Activated naive CD4-positive, alpha-beta T cell treated with anti-CD3 and anti-CD28 coated beads, Interleukin-2, amount 10 ng/mL, durations not matched to agents 7 days and 5 days (primary cell): Measurements from ENCODE around the gene TMEM59.
"Not testable (repeated sequence)": the region's sequence is repeated elsewhere in the genome, so short reads cannot be mapped to it uniquely, and the experiment has no call there.

Source experiments
- CTCF ChIA-PET: fragments of 350-600 bp; sonication (Branson Sonifier 250); formaldehyde crosslinking; loops from one replicate; lab custom pipeline; 2021; ENCODE audit warnings: antibody characterized with exemption; lab: Charles Lee
- DNase-seq: peaks from one replicate; pipeline ENCODE4 v3.0.0-alpha.2; 2020
- H3K27ac Mint-ChIP-seq: one replicate; pipeline ENCODE4 v1.8.0; 2021; ENCODE audit warnings: mild to moderate bottlenecking, moderate library complexity, mixed read lengths
- H3K27me3 Mint-ChIP-seq: one replicate; pipeline ENCODE4 v1.8.0; 2021; ENCODE audit warnings: mild to moderate bottlenecking, mixed read lengths
- H3K36me3 Mint-ChIP-seq: one replicate; pipeline ENCODE4 v1.8.0; 2021; ENCODE audit warnings: mixed read lengths
- H3K4me1 Mint-ChIP-seq: one replicate; pipeline ENCODE4 v1.8.0; 2021; ENCODE audit warnings: mixed read lengths
- H3K4me3 Mint-ChIP-seq: one replicate; pipeline ENCODE4 v1.8.0; 2021; ENCODE audit warnings: mild to moderate bottlenecking, moderate library complexity, mixed read lengths
- H3K9me3 Mint-ChIP-seq: one replicate; pipeline ENCODE4 v1.8.0; 2021; ENCODE audit warnings: mixed read lengths

TMEM59 gene

DNA sequence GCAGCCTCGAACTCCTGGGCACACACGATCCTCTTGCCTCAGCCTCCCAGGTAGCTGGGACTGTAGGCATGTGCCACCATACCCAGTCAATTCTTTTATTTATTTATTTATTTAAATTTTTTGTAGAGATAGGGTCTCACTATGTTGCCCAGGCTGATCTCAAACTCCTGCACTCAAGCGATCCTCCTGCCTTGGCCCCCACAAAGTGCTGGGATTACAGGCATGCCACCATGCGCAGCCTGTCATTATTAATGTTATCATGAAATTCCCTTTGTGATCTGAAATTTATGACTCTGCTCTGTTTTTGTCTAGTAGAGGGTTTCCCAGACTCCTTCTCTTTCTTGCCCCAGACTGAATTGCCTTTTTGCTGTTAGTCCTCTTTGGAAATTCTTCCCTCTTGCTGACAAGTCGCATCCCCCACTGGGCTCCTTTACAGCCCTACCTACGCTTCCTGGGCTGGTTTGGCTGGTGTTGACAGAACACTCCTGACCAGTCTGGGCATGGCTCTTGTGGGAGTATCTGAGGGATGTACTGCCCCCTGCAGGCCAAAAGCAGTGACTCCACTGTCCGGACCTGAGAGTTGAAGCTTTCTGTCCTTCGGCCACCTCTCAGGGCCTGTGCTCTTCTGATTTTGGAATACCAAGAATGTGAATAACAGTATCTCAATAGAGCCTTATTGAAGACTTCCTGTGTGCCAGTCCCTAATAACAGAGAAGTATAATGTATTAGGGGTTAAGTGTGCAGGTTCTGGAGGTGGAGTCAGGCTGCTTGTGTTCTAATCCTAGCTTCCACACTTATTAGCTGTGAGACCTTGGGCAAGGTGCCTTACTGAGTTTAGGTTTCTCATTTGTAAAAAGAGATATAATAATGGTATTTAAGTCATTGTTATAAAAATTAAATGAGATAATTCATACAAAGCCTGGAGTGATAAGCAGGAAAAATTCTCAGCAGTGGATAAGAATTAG, 28.6 kb upstream of the TMEM59 start:
- Mint-ChIP-seq H3K27me3 (no peaks in the 10 kb centered on the region), H3K36me3 (peaks cover 4% of the 10 kb centered on the region), H3K4me1 (peaks cover 2% of the 10 kb centered on the region), H3K4me3 (no peak overlapping the region), H3K9me3 (no peaks in the 10 kb centered on the region), H3K27ac (no peak overlapping the region)
- CTCF ChIA-PET: interaction anchor here (0.6 to 2.8 kb wide), 14 partner anchors 8 to 408 kb away, joined by 3 to 21 read pairs (median 4); no protein-coding TSS in a partner anchor
- peak; percentile 77 for DNase-seq

DNA sequence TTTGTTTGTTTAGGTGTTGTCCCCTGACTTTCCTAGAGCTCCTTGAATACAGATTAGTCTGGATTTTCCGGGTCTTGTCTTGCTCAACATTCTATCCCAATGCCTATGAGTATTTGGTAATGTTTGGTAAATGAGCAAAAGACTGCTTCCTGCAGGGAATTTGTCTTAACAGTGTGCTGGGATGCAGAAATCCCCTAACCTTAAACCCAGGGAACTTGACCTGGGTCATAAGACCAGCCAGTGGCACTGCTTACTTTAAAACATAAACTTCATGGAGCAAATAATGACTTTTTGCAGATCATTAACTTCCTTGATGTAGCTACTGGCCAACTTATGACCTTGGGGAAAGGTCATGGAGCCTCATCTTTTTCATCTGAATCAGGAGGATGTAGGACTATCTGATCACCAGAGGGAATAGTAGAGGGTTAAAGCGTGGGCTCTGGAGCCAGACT, 27.6 kb upstream of the TMEM59 start:
- Mint-ChIP-seq H3K27me3 (no peaks in the 10 kb centered on the region), H3K36me3 (peaks cover 2% of the 10 kb centered on the region), H3K4me1 (peaks cover 2% of the 10 kb centered on the region), H3K4me3 (no peak overlapping the region), H3K27ac (no peak overlapping the region), H3K9me3 (no peaks in the 10 kb centered on the region)
- CTCF ChIA-PET: interaction anchor here (1.1 to 2.8 kb wide), 6 partner anchors 9 to 409 kb away, joined by 3 to 21 read pairs (median 6); no protein-coding TSS in a partner anchor
- DNase-seq: no peak

DNA sequence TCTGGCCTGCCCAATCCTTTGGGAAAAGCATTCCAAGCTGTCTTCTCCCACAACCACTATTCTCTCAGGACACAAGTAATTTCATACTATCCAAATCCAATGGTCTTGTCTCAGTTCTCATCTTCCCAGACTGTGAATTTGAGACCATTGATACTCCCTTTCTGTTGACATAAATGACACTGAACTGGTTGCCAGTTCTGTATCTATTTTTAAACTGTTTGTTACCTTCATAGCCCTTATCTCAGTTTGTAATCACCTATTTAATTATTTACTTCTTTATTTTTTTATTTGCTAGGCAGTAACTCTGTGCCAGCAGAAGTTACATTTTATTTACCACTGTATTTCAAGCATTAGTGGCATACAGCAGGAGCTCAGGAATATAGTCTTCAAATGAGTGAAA, 24.4 kb upstream of the TMEM59 start:
- Mint-ChIP-seq H3K27me3 (no peaks in the 10 kb centered on the region), H3K4me3 (no peak overlapping the region), H3K36me3 (peaks cover 2% of the 10 kb centered on the region), H3K9me3 (no peaks in the 10 kb centered on the region), H3K4me1 (peaks cover 2% of the 10 kb centered on the region), H3K27ac (no peak overlapping the region)
- CTCF ChIA-PET: interaction anchor here (1.5 kb wide), 1 partner anchor 9 kb away, joined by 5 read pairs; no protein-coding TSS in a partner anchor
- no peak for DNase-seq

DNA sequence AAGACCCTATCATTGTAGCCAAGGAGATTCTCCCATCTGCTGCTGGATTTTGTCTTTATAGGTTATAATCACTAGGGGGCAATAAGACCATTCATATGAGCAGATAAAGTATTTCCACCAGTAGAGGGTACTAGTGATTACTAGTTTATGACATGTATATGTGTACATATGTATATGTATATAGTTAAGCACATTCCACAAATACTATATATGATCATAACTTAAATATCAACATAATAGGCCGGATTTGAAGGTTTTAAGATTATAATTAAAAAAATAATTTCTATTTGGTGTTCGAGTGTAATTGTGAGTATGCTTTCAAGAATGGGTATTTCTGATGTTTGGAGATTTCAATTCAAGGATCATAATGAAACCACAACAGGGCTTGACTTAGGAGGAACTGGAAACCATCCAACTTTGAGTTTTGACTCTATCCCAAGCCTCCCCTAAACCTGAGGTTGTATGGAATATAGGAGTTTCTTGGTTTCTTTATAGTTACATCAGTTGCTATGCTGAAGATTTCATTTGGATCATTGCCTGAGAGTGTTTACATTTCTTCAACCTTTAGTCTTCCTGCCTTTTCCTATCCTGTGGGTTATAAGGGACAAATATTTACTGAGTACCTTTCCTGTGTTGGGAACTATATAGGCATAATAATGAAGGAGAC, 17.3 kb upstream of the TMEM59 start:
- Mint-ChIP-seq H3K9me3 (no peaks in the 10 kb centered on the region), H3K4me3 (no peak overlapping the region)
- CTCF ChIA-PET: interaction anchor here (1.0 to 2.4 kb wide), 5 partner anchors 11 to 604 kb away, joined by 3 to 22 read pairs (median 4); no protein-coding TSS in a partner anchor

DNA sequence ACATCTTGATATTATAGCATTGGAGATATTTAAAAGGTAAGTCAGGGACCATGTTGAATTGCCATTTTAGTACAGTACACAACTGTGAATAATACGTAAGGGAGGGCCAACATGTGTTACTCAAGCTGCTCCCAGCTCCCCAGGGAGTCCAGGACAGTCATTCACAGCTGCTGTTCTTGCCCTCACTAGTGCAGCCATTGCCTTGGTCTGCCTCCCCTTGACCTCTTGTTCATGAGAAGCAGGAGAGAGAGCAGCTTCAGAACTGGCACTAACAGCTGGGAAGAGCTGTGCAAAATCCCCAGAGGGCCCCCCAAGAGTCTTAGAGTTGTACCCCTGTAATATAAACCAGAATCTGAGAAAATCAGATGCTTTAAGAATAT, 16.8 kb upstream of the TMEM59 start:
- DNase-seq: no peak
- Mint-ChIP-seq H3K4me1 (no peaks in the 10 kb centered on the region), H3K9me3 (no peaks in the 10 kb centered on the region), H3K4me3 (no peak overlapping the region), H3K27ac (no peak overlapping the region), H3K36me3 (peaks cover 11% of the 10 kb centered on the region), H3K27me3 (no peaks in the 10 kb centered on the region)
- CTCF ChIA-PET: interaction anchor here (1.0 to 2.4 kb wide), 4 partner anchors 15 to 421 kb away, joined by 3 to 22 read pairs (median 4); no protein-coding TSS in a partner anchor

More for the DNA sequence above, 17.3 kb upstream of the TMEM59 start:
- H3K36me3 Mint-ChIP-seq: peaks cover 9% of the 10 kb centered on the region
- no peaks in the 10 kb centered on the region for H3K27me3 Mint-ChIP-seq
- H3K27ac Mint-ChIP-seq: no peak overlapping the region
- no peak for DNase-seq
- no peaks in the 10 kb centered on the region for H3K4me1 Mint-ChIP-seq

DNA sequence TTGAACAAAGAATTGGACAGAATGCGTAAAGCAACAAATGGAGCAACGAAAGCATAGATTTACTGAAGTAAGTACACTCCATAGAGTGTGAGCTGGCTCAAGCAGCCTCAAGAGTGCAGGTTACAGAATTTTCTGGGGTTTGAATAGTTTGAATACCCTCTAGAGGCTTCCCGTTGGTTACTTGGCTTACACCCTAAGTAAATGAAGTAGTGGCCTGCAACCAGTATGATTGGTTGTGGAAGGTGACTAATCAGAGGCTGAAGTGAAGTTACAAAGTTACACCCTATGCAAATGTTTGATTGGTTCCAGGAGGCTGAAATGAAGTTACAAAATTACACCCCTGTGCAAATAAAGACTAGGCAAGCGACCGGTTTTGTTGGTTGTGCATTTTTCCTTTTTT, 11.3 kb upstream of the TMEM59 start:
- Mint-ChIP-seq H3K9me3 (no peaks in the 10 kb centered on the region), H3K4me3 (no peak overlapping the region)
- CTCF ChIA-PET: no interaction called here

DNA sequence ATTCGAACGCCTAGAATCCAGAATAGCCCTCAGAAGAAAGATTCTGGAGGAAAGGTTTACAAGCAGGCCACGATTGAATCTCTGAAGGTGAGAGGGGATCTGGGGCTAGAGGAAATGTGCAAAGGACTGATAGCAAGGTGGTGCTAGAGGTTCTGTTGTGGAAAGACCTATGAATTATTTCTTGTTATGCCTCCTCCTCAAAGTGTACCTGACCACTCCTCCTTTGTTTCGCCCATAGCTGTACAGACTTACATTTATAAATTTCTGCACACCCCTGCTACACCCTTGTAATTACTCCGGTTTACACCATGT, 1.4 kb upstream of the TMEM59 start:
- CTCF ChIA-PET: interaction anchor here (0.9 to 1.5 kb wide), 6 partner anchors 9 to 435 kb away, joined by 3 to 8 read pairs (median 4); no protein-coding TSS in a partner anchor
- DNase-seq: no peak
- no peak overlapping the region for H3K4me3 Mint-ChIP-seq
- H3K27ac Mint-ChIP-seq: no peak overlapping the region
- H3K27me3 Mint-ChIP-seq: no peaks in the 10 kb centered on the region
- H3K36me3 Mint-ChIP-seq: peaks cover 24% of the 10 kb centered on the region
- H3K9me3 Mint-ChIP-seq: no peaks in the 10 kb centered on the region
- peaks cover 39% of the 10 kb centered on the region for H3K4me1 Mint-ChIP-seq

More for the DNA sequence above, 11.3 kb upstream of the TMEM59 start:
- DNase-seq: no peak
- no peaks in the 10 kb centered on the region for H3K27me3 Mint-ChIP-seq
- H3K36me3 Mint-ChIP-seq: peaks cover 17% of the 10 kb centered on the region
- no peak overlapping the region for H3K27ac Mint-ChIP-seq
- no peaks in the 10 kb centered on the region for H3K4me1 Mint-ChIP-seq

DNA sequence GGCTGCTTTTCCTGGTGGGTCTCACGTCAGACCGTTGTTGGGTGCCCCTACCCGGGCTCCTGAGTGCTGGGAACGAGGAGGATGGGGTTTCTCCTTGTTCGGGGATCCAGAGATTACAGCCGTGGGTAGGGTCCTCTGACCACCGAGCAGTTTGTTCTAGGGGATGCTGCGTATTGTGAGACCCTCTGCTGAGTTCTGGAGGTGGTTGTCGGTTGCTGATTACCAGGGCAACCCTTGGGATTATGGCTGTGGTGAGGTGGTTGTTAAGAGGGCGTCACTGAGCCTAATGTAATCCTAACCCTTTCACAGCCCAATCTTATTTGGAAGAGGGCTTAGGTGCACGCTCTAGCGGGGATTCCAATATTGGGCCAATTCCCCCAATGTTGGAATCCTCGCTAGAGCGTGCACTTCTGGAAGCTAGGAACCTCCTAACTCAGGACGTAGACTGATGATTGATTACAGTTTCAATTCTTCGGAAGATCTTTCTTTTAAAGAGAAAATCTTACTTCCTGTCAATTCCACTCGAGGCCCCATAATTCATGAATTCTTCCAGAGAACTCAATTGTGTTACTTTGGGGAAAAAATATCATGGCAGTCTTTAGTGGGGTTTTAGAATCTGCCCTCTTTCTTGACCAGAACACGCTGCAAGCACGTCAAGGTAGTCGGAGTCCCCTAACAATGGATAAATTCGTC, 887 bp upstream of the TMEM59 start:
- no peak for DNase-seq
- CTCF ChIA-PET: interaction anchor here (0.9 to 1.5 kb wide), 6 partner anchors 9 to 436 kb away, joined by 3 to 8 read pairs (median 4); no protein-coding TSS in a partner anchor
- Mint-ChIP-seq H3K9me3 (no peaks in the 10 kb centered on the region), H3K27ac (no peak overlapping the region), H3K4me3 (no peak overlapping the region), H3K4me1 (peaks cover 39% of the 10 kb centered on the region), H3K27me3 (no peaks in the 10 kb centered on the region), H3K36me3 (peaks cover 22% of the 10 kb centered on the region)

DNA sequence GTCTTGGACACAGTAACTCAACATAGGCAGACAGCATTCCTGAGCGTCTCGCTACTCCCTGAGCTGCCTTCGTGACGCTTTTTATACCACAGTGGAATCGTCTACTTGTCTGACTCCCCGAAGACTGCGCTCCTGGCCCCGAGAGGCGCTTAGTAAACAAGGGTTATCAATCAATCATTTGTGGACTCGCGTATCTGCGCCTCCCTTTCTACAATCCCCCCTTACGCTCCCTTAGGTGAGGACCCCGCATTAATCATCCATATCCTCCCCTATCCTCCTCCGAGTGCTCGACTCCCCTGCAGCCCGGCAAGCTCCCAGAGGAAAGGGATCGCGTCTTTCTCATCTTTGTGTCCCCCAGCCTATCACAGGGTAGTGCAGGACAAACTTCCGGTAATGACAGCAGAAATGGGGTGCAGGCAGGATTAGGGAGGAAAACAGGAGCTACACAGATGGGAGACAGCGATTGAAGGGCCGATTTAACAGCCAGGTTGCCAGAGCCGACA, 522 bp downstream of the TMEM59 start:
- CTCF ChIA-PET: interaction anchor here (0.7 to 1.2 kb wide), 3 partner anchors 22 to 192 kb away, joined by 3 read pairs; no protein-coding TSS in a partner anchor
- Mint-ChIP-seq H3K4me1 (peaks cover 40% of the 10 kb centered on the region), H3K27me3 (no peaks in the 10 kb centered on the region)

DNA sequence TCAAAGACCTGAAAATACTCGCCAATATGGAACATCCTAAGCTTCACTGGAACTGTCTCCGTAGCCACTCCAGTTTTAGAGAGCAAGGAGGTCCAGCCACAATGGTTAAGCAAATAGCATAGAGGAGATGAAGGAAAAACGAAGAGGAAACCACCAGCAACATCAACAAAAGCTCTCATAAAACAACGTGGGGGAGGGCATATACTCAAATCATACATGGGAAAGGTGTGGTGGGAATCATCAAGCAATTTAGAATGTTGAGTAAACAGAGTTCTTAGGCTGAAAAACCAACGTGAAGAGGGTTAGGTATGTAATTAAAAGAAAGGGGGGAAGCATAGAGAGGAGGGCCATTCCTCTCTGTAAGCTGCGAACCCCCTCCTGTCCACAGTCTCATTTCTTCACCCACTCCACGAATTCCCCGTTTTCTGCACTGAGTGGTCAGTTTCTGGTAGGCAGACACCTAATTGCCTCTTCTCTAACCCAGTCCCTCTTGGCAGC, 1.0 kb downstream of the TMEM59 start:
- CTCF ChIA-PET: interaction anchor here (0.7 to 1.2 kb wide), 3 partner anchors 22 to 192 kb away, joined by 3 read pairs; no protein-coding TSS in a partner anchor
- no peak overlapping the region for H3K27ac Mint-ChIP-seq
- no peaks in the 10 kb centered on the region for H3K27me3 Mint-ChIP-seq
- H3K36me3 Mint-ChIP-seq: peaks cover 17% of the 10 kb centered on the region
- H3K4me1 Mint-ChIP-seq: peaks cover 41% of the 10 kb centered on the region
- H3K9me3 Mint-ChIP-seq: no peaks in the 10 kb centered on the region
- H3K4me3 Mint-ChIP-seq: no peak overlapping the region
- no peak for DNase-seq

More for the DNA sequence above, 522 bp downstream of the TMEM59 start:
- Mint-ChIP-seq H3K36me3 (peaks cover 16% of the 10 kb centered on the region), H3K4me3 (no peak overlapping the region), H3K27ac (no peak overlapping the region), H3K9me3 (no peaks in the 10 kb centered on the region)
- peak; percentile 64 for DNase-seq

DNA sequence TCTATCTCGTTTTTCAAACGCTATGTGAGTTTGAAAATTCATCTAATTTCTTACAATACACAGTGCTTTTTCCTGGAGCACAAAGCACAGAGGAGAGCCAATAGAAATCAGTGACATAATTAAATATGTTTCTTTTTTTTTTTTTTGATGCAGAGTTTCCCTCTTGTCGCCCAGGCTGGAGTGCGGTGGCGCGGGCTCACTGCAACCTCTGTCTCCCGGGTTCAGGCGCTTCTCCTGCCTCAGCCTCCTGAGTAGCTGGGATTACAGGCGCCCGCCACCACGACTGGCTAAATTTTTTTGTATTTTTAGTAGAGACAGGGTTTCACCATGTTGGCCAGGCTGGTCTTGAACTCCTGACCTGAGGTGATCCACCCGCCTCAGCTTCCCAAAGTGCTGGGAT, 2.6 kb downstream of the TMEM59 start:
- Mint-ChIP-seq H3K4me1 (peaks cover 30% of the 10 kb centered on the region), H3K36me3 (peaks cover 17% of the 10 kb centered on the region)
- not testable (repeated sequence) for DNase-seq, H3K4me3 Mint-ChIP-seq, H3K9me3 Mint-ChIP-seq, H3K27me3 Mint-ChIP-seq, H3K27ac Mint-ChIP-seq
- CTCF ChIA-PET: interaction anchor here (1.0 kb wide), 1 partner anchor 263 kb away, joined by 3 read pairs; no protein-coding TSS in a partner anchor

DNA sequence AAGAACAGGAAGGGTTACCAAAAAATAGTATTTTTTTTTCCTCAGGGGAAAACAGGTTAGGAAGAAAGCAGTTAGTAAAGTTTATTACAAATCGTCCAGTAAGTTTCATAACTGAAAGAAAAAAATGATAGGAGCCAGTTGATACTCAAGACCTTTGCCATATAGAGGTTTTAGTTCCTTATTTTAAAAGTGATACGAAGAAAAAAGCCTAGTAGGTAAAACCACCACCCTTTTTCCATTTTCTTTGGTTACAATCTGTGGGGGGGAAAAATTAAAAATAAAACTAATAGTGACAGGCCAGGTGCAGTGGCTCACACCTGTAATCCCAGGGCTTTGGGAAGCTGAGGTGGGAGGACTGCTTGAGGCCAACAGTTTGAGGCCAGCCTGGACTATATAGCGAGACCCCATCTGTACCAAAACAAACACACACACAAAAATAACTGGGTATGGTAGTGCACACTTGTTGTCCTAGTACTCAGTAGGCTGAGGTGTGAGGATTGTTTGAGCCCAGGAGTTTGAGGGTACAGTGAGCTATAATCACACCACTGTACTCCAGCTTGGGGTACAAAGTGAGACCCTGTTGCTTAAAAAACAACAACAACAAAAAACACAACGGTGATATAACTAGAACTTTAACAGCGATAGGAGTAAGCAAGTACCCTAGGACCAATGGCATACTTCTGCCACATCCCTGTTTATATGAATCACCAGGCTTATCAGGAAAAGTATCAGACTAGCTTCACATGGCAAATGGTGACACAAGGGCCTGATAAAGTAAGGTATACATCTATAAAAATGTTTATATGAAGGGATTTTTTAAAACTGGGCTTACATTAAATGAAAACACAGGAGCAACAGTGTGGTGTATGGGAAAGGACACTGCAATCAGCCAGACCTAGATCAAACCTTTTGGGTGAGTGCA, 5.4 kb downstream of the TMEM59 start:
- H3K9me3 Mint-ChIP-seq: no peaks in the 10 kb centered on the region
- DNase-seq: no peak
- peaks cover 27% of the 10 kb centered on the region for H3K36me3 Mint-ChIP-seq
- H3K27me3 Mint-ChIP-seq: no peaks in the 10 kb centered on the region
- H3K4me1 Mint-ChIP-seq: peaks cover 16% of the 10 kb centered on the region
- CTCF ChIA-PET: interaction anchor here (0.5 kb wide), 1 partner anchor 11 kb away, joined by 3 read pairs; no protein-coding TSS in a partner anchor
- no peak overlapping the region for H3K4me3 Mint-ChIP-seq
- H3K27ac Mint-ChIP-seq: no peak overlapping the region
